Muscle of leg (tissue), 11 donors: ENCODE data around the gene JCHAIN. TPM values are rescaled to one million over a fixed set of nuclear protein-coding genes. Genes with fewer than 3 reads are reported as not detected.
"Not testable (repeated sequence)": the region's sequence is repeated elsewhere in the genome, so short reads cannot be mapped to it uniquely, and the experiment has no call there.

Experiments
- DNase-seq: peaks from one replicate; pipeline ENCODE4 v3.0.0; 2013
- H3K27ac ChIP-seq: one replicate; pipeline ENCODE4 v1.5.1; 2013; ENCODE audit warnings: mild to moderate bottlenecking, low read length, control low read depth
- H3K27me3 ChIP-seq: one replicate; pipeline ENCODE4 v1.6.1; 2013; ENCODE audit warnings: low read length; ENCODE audit not compliant: control insufficient read depth, insufficient read depth
- H3K36me3 ChIP-seq: one replicate; pipeline ENCODE4 v1.6.1; 2013; ENCODE audit warnings: low read length; ENCODE audit not compliant: control insufficient read depth, insufficient read depth
- H3K4me1 ChIP-seq: one replicate; pipeline ENCODE4 v1.6.1; 2013; ENCODE audit warnings: low read length; ENCODE audit not compliant: control insufficient read depth, insufficient read depth
- H3K4me3 ChIP-seq: one replicate; pipeline ENCODE4 v1.5.1; 2013; ENCODE audit warnings: low read length, control low read depth
- H3K9me3 ChIP-seq: replicated peaks from 2 replicates; pipeline ENCODE4 v1.6.1; 2013; ENCODE audit warnings: low read depth, low read length; ENCODE audit not compliant: control insufficient read depth
- WGBS: methylation state at CpG from one replicate; pipeline ENCODE4 v1.1.5; 2013; ENCODE audit warnings: missing lambda C conversion rate; ENCODE audit not compliant: insufficient coverage; 5-methylcytosine and 5-hydroxymethylcytosine counted together
- polyA plus RNA-seq, 8 donors: library from polyadenylated mRNA; unstranded; fragments of 120-200 nt; gene quantifications; one replicate each; pipeline versions ENCODE4 v1.2.1 to v1.2.3, GENCODE V29; 2013; ENCODE audit warnings: inconsistent platforms in 1 of 8, low replicate concordance in 1 of 8; ENCODE audit not compliant: insufficient read length in 8 of 8, insufficient read depth in 1 of 8
- total RNA-seq: library from RNA; stranded (reverse); fragments of 120-200 nt; gene quantifications from one replicate; pipeline ENCODE4 v1.2.4, GENCODE V29; 2013

JCHAIN gene
- total and polyA plus RNA-seq, 9 donors = 0.45 to 2.3 (median 0.95) TPM

- peak overlapping the region; percentile 73 for H3K4me3 ChIP-seq
- H3K27me3 ChIP-seq = no peaks in the 10 kb centered on the region
- peaks cover 6% of the 10 kb centered on the region for H3K4me1 ChIP-seq
- H3K27ac ChIP-seq = peak overlapping the region; percentile 94
- DNase-seq = no peak
- WGBS = no CpG with 5 or more reads among the region's 7 CpGs
- no peaks in the 10 kb centered on the region for H3K9me3 ChIP-seq
- no peaks in the 10 kb centered on the region for H3K36me3 ChIP-seq
Observed at GRCh38 chr4:70706044-70706461, 39.7 kb upstream of the JCHAIN start.

GRCh38 chr4:70705183-70706043, 39.1 kb upstream of the JCHAIN start:
- peak; percentile 88 for DNase-seq
- under 1% methylated on average over 81 of the region's 86 CpGs for WGBS
- Histone ChIP-seq H3K4me3 (peak overlapping the region; percentile 73), H3K9me3 (no peaks in the 10 kb centered on the region), H3K4me1 (peaks cover 6% of the 10 kb centered on the region), H3K36me3 (no peaks in the 10 kb centered on the region), H3K27me3 (no peaks in the 10 kb centered on the region), H3K27ac (peak overlapping the region; percentile 94)

GRCh38 chr4:70704931-70705182, 38.5 kb upstream of the JCHAIN start:
- Histone ChIP-seq H3K4me3 (peak overlapping the region; percentile 73), H3K27ac (peak overlapping the region; percentile 94), H3K27me3 (no peaks in the 10 kb centered on the region), H3K4me1 (peaks cover 6% of the 10 kb centered on the region), H3K9me3 (no peaks in the 10 kb centered on the region), H3K36me3 (no peaks in the 10 kb centered on the region)
- under 1% methylated on average over 39 of the region's 39 CpGs for WGBS
- no peak for DNase-seq

GRCh38 chr4:70704215-70704930, 38.1 kb upstream of the JCHAIN start:
- Histone ChIP-seq H3K4me3 (peak overlapping the region; percentile 73), H3K27me3 (no peaks in the 10 kb centered on the region), H3K27ac (peak overlapping the region; percentile 94), H3K36me3 (no peaks in the 10 kb centered on the region), H3K4me1 (peaks cover 6% of the 10 kb centered on the region), H3K9me3 (no peaks in the 10 kb centered on the region)
- DNase-seq = peak; percentile 93
- under 1% methylated on average over 51 of the region's 58 CpGs for WGBS

- peak overlapping the region; percentile 87 for H3K27ac ChIP-seq
- 8% methylated on average over 8 of the region's 11 CpGs for whole genome bisulfite sequencing
- H3K4me1 ChIP-seq = peaks cover 6% of the 10 kb centered on the region
- peak overlapping the region; percentile 73 for H3K4me3 ChIP-seq
- H3K36me3 ChIP-seq = no peaks in the 10 kb centered on the region
- peak; percentile 24 for DNase-seq
- H3K27me3 ChIP-seq = no peaks in the 10 kb centered on the region
- no peaks in the 10 kb centered on the region for H3K9me3 ChIP-seq
Observed at GRCh38 chr4:70703619-70704214, 37.4 kb upstream of the JCHAIN start.

GRCh38 chr4:70702592-70702991, 36.3 kb upstream of the JCHAIN start:
- not testable (repeated sequence) for H3K27ac ChIP-seq, H3K36me3 ChIP-seq, DNase-seq, H3K27me3 ChIP-seq, H3K4me3 ChIP-seq, H3K4me1 ChIP-seq, H3K9me3 ChIP-seq
- no CpG with 5 or more reads among the region's 2 CpGs for WGBS

- Histone ChIP-seq H3K9me3 (no peaks in the 10 kb centered on the region), H3K27me3 (no peaks in the 10 kb centered on the region), H3K4me1 (peaks cover 2% of the 10 kb centered on the region), H3K27ac (no peak overlapping the region), H3K4me3 (no peak overlapping the region), H3K36me3 (no peaks in the 10 kb centered on the region)
- DNase-seq = no peak
- no CpG with 5 or more reads among the region's 1 CpG for WGBS
Observed at GRCh38 chr4:70701271-70701670, 35.0 kb upstream of the JCHAIN start.

GRCh38 chr4:70700712-70701111, 34.4 kb upstream of the JCHAIN start:
- Histone ChIP-seq H3K36me3 (no peaks in the 10 kb centered on the region), H3K4me3 (no peak overlapping the region), H3K4me1 (no peaks in the 10 kb centered on the region), H3K27me3 (no peaks in the 10 kb centered on the region), H3K9me3 (no peaks in the 10 kb centered on the region), H3K27ac (no peak overlapping the region)
- 82% methylated on average over 3 of the region's 5 CpGs for WGBS
- DNase-seq = no peak

- not testable (repeated sequence) for H3K4me1 ChIP-seq, H3K9me3 ChIP-seq, H3K4me3 ChIP-seq, H3K27ac ChIP-seq, DNase-seq, H3K36me3 ChIP-seq, H3K27me3 ChIP-seq
- 84% methylated on average over 6 of the region's 8 CpGs for WGBS
Observed at GRCh38 chr4:70698435-70698834, 32.1 kb upstream of the JCHAIN start.

GRCh38 chr4:70694633-70695032, 28.3 kb upstream of the JCHAIN start:
- H3K4me3 ChIP-seq, H3K4me1 ChIP-seq, H3K27ac ChIP-seq, DNase-seq, H3K27me3 ChIP-seq, H3K9me3 ChIP-seq, H3K36me3 ChIP-seq: not testable (repeated sequence)
- WGBS = 100% methylated on average over 1 of the region's 7 CpGs
